Hepatocyte (in vitro differentiated cells): ENCODE measurements around the gene IFNL2. TPM values are rescaled to one million over a fixed set of nuclear protein-coding genes. Genes with fewer than 3 reads are reported as not detected.
"Not testable (repeated sequence)": the region's sequence is repeated elsewhere in the genome, so short reads cannot be mapped to it uniquely, and the experiment has no call there.

ENCODE experiments used
- DNase-seq: peaks from one replicate; pipeline ENCODE4 v3.0.0-alpha.2; 2016; ENCODE audit warnings: low spot score
- H2AFZ ChIP-seq: fragments of 200-600 bp; sonication (generic); 2 replicates; pipeline ENCODE4 v1.6.0; 2016; ENCODE audit warnings: antibody characterized with exemption, mild to moderate bottlenecking
- H3K27ac ChIP-seq: fragments of 200-600 bp; sonication (generic); 2 replicates; pipeline ENCODE4 v1.5.1; 2016; ENCODE audit warnings: mild to moderate bottlenecking
- H3K27me3 ChIP-seq: fragments of 200-600 bp; sonication (generic); 2 replicates; pipeline ENCODE4 v1.6.1; 2016
- H3K36me3 ChIP-seq: fragments of 200-600 bp; sonication (generic); replicated peaks from 2 replicates; pipeline ENCODE4 v1.5.1; 2016; ENCODE audit warnings: low read depth; ENCODE audit not compliant: insufficient read depth
- H3K4me1 ChIP-seq: fragments of 200-600 bp; sonication (generic); 2 replicates; pipeline ENCODE4 v1.5.1; 2016; ENCODE audit warnings: mild to moderate bottlenecking, moderate library complexity; ENCODE audit not compliant: insufficient read depth
- H3K4me2 ChIP-seq: fragments of 200-600 bp; sonication (generic); 2 replicates; pipeline ENCODE4 v1.6.0; 2016
- H3K4me3 ChIP-seq: fragments of 200-600 bp; sonication (generic); 2 replicates; pipeline ENCODE4 v1.5.1; 2016; ENCODE audit warnings: mild to moderate bottlenecking
- H3K79me2 ChIP-seq: fragments of 200-600 bp; sonication (generic); 2 replicates; pipeline ENCODE4 v1.6.0; 2017; ENCODE audit warnings: mild to moderate bottlenecking
- H3K9me2 ChIP-seq: fragments of 200-600 bp; sonication (generic); replicated peaks from 2 replicates; pipeline ENCODE4 v1.6.0; 2017; ENCODE audit warnings: mild to moderate bottlenecking; ENCODE audit not compliant: insufficient read depth
- H3K9me3 ChIP-seq: fragments of 200-600 bp; sonication (generic); 2 replicates; pipeline ENCODE4 v1.5.1; 2016; ENCODE audit warnings: low read depth, mild to moderate bottlenecking
- H4K20me1 ChIP-seq: fragments of 200-600 bp; sonication (generic); 2 replicates; pipeline ENCODE4 v1.6.0; 2016; ENCODE audit warnings: mild to moderate bottlenecking; ENCODE audit not compliant: insufficient read depth, poor library complexity, severe bottlenecking
- EZH2 ChIP-seq: fragments of 200-600 bp; sonication (generic); IDR thresholded peaks from 2 replicates; pipeline ENCODE4 v1.6.1; 2016; ENCODE audit warnings: antibody characterized with exemption, mild to moderate bottlenecking, borderline replicate concordance
- EZH2phosphoT487 ChIP-seq: fragments of 200-600 bp; sonication (generic); IDR thresholded peaks from one replicate; pipeline ENCODE4 v1.6.1; 2018; ENCODE audit warnings: antibody characterized with exemption, mild to moderate bottlenecking, low read depth, moderate library complexity; ENCODE audit not compliant: unreplicated experiment, severe bottlenecking
- WGBS: methylation state at CpG from one replicate; pipeline ENCODE4 v1.1.6; 2016; ENCODE audit warnings: low lambda C conversion rate; ENCODE audit errors: missing lambda C conversion rate; 5-methylcytosine and 5-hydroxymethylcytosine counted together
- polyA plus RNA-seq: library from polyadenylated mRNA; unstranded; fragments of >200 nt; fragmentation: Nextera tagmentation; extraction: Ambion mirVana; gene quantifications from 2 replicates; pipeline ENCODE4 v1.2.1, GENCODE V29; 2016
- total RNA-seq: library from RNA; depleted of rRNA; stranded (reverse); fragments of >200 nt; gene quantifications from 2 replicates; pipeline ENCODE4 v1.2.3, GENCODE V29; 2014
- TF ChIP-seq, protein P1 (sequence below): fragments of 200-600 bp; sonication (generic); IDR thresholded peaks from 2 replicates; pipeline ENCODE4 v1.5.1; 2016; ENCODE audit warnings: antibody characterized with exemption, mild to moderate bottlenecking; ENCODE audit not compliant: poor library complexity

The IFNL2 gene
- total and polyA plus RNA-seq, 2 experiments from 2014 or later = not detected

DNA sequence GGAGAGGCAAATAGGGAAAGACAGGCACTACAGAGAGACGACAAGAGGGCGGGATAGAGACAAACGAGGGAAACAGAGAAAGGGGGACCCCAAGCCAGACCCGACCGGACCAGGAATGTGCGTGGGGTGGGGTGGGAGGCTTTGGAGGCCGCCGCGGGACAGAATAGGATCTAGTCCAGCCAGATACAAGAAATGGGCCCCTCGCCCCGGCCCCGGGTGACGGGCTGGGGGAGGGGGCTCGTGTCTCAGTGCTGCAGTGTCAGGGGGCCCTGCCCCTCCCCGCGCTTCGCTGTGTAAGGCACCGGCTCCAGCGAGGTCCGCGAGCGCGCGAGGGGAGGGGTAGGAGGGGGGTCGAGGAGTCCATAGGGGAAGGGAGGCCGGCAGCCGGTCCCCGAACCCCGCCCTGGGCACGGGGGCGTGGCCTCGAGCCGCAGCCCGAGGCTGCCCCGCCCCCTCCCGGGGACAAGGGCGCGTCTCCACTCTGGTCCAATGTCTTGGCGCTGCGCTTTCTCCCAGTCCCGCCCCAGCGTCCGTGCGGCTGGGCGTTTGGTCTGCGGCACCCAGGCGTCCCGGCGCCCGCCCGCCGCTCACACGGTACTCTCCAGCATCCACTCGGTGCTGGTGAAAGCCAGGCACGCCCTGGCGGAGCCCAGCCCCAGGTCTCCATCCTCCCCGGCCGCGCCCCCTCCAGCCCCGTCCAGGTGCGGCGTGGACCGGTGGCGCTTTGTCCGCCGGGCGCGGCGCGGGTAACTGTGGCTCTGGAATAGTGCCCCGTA, 39.0 kb downstream of the IFNL2 start:
- Histone ChIP-seq H3K9me3 (no peaks in the 10 kb centered on the region), H3K4me3 (peak overlapping the region; percentile 22), H3K27ac (peak overlapping the region; percentile 80), H2AFZ (peak overlapping the region; percentile 62), H3K4me1 (peaks cover 44% of the 10 kb centered on the region), H3K36me3 (no peaks in the 10 kb centered on the region), H3K4me2 (peak overlapping the region; percentile 89), H4K20me1 (no peaks in the 10 kb centered on the region), H3K27me3 (peaks cover 13% of the 10 kb centered on the region), H3K9me2 (no peaks in the 10 kb centered on the region), H3K79me2 (no peaks in the 10 kb centered on the region)
- peak; percentile 89 for DNase-seq
- TF ChIP-seq, protein P1, sequence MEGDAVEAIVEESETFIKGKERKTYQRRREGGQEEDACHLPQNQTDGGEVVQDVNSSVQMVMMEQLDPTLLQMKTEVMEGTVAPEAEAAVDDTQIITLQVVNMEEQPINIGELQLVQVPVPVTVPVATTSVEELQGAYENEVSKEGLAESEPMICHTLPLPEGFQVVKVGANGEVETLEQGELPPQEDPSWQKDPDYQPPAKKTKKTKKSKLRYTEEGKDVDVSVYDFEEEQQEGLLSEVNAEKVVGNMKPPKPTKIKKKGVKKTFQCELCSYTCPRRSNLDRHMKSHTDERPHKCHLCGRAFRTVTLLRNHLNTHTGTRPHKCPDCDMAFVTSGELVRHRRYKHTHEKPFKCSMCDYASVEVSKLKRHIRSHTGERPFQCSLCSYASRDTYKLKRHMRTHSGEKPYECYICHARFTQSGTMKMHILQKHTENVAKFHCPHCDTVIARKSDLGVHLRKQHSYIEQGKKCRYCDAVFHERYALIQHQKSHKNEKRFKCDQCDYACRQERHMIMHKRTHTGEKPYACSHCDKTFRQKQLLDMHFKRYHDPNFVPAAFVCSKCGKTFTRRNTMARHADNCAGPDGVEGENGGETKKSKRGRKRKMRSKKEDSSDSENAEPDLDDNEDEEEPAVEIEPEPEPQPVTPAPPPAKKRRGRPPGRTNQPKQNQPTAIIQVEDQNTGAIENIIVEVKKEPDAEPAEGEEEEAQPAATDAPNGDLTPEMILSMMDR = no peak
- TF ChIP-seq EZH2phosphoT487 (no peak), EZH2 (no peak)
- WGBS = 5% methylated on average over 17 of the region's 71 CpGs

DNA sequence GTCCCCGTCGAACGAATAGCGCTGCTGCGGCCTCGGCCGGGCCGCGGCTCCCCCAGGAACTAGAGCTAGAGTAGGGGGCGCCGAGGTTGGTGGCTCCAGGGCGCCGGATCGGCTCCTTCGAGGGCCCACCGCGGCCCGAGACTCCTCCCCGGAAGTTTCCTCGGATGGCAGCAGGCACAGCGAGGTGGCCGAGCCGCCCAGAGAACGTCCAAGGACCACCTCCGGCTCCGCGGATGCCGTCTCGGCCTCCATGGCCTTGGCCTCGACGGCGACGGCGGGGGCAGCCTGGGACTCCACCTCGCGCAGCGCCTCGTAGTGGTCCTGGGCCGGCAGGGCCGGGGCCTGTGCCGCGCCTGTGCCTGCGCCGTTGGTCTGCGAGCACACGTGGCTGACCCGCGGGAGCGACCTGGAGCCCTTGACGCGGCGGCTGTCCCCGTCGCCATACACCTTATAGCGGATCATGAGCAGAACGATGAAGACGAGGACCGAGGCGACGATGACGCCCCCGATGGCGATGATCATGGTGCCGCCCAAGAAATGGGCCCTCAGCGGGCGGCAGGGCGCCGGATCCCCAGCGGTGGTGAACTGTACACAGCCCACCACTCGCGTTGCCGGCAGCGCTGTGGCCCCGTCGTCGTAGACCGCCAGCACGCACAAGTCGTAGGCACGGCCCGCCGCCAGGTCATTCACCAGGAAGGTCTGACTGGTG, 39.8 kb downstream of the IFNL2 start:
- DNase-seq = peak; percentile 45

DNA sequence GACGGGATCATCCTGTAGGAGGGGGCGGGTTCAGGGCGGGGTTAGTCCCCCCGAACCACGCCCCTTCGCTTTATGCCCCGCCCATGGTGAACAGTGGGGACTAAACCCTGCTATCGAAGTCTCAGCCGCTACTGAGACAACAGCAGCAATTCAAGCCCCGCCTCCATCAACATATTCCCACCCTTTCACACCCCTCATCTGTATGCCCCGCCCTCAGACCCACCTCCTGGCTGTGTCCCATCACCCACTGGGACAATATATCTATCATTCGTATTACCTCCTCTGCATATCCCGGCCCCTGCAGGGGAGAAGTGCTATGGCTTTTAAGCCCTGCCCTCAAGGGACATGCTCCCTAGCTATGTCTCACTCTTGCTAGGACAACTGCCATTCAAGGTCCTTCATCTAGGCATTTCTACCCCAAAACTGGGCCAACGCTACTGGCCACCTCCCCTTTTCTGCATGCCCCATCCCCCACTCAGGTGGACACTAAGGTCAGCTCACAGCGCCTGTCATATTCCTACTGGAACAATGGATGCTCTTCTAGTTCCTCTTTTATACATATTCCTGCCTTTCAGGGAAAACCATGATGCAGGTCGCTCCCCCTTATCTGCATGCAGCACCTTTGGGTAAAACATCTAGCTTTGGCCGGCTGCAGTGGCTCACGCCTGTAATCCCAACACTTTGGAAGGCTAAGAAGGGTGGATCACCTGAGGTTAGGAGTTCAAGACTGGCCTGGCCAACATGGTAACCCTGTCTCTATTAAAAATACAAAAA, 40.5 kb downstream of the IFNL2 start:
- H3K9me3 ChIP-seq = no peaks in the 10 kb centered on the region
- no peak overlapping the region for H3K4me3 ChIP-seq
- no peaks in the 10 kb centered on the region for H3K9me2 ChIP-seq
- no peak overlapping the region for H2AFZ ChIP-seq
- WGBS = 68% methylated on average over 12 of the region's 18 CpGs
- H4K20me1 ChIP-seq = no peaks in the 10 kb centered on the region
- TF ChIP-seq, protein P1 = no peak
- TF ChIP-seq EZH2 (no peak), EZH2phosphoT487 (no peak)
- H3K79me2 ChIP-seq = no peaks in the 10 kb centered on the region
- H3K27ac ChIP-seq = no peak overlapping the region
- peaks cover 13% of the 10 kb centered on the region for H3K27me3 ChIP-seq
- peaks cover 40% of the 10 kb centered on the region for H3K4me1 ChIP-seq
- peak; percentile 60 for DNase-seq
- no peaks in the 10 kb centered on the region for H3K36me3 ChIP-seq
- peak overlapping the region; percentile 89 for H3K4me2 ChIP-seq

More for the DNA sequence above, 39.8 kb downstream of the IFNL2 start:
- Histone ChIP-seq H4K20me1 (no peaks in the 10 kb centered on the region), H3K36me3 (no peaks in the 10 kb centered on the region), H3K4me3 (peak overlapping the region; percentile 1), H3K27ac (no peak overlapping the region), H3K9me3 (no peaks in the 10 kb centered on the region), H3K4me2 (peak overlapping the region; percentile 89), H3K9me2 (no peaks in the 10 kb centered on the region), H2AFZ (peak overlapping the region; percentile 62), H3K79me2 (no peaks in the 10 kb centered on the region), H3K27me3 (peaks cover 13% of the 10 kb centered on the region), H3K4me1 (peaks cover 44% of the 10 kb centered on the region)
- TF ChIP-seq EZH2phosphoT487 (peak; percentile 38), EZH2 (peak; percentile 73)
- TF ChIP-seq, protein P1 = peak; percentile 15
- WGBS = 14% methylated on average over 72 of the region's 82 CpGs

DNA sequence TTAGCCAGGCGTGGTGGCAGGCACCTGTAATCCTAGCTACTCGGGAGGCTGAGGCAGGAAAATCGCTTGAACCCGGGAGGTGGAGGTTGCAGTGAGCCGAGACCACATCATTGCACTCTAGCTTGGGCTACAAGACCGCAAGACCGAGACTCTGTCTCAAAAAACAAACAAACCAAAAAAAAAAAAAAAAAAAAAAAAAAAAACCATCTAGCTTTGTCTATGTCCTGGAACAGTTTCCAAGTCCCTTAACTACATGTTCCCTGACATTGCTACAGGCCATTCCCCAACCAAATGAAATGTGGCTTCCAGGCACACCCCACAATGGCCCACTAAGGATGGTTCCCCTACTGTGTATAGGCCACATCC, 41.1 kb downstream of the IFNL2 start:
- not testable (repeated sequence) for H3K4me3 ChIP-seq, H3K79me2 ChIP-seq, H3K9me3 ChIP-seq, H3K9me2 ChIP-seq, DNase-seq, H3K27ac ChIP-seq, H2AFZ ChIP-seq, H3K36me3 ChIP-seq, H3K4me2 ChIP-seq, H4K20me1 ChIP-seq
- H3K4me1 ChIP-seq = peaks cover 35% of the 10 kb centered on the region
- H3K27me3 ChIP-seq = peaks cover 13% of the 10 kb centered on the region
- 93% methylated on average over 7 of the region's 7 CpGs for WGBS
